H9 (cell line): Measurements from ENCODE around the gene STMN3. TPM values are rescaled to one million over a fixed set of nuclear protein-coding genes. Genes with fewer than 3 reads are reported as not detected.

Experiments used
- DNase-seq: peaks from one replicate; pipeline ENCODE4 v3.0.0-alpha.2; 2017
- H2AFZ ChIP-seq: one replicate; pipeline ENCODE4 v1.6.1; 2013; ENCODE audit warnings: mild to moderate bottlenecking, low read length, control low read depth, moderate library complexity
- H2AK5ac ChIP-seq: 2 replicates; pipeline ENCODE4 v1.6.1; 2013; ENCODE audit warnings: low read length, control low read depth, mixed read lengths; ENCODE audit not compliant: insufficient read length
- H2BK120ac ChIP-seq: one replicate; pipeline ENCODE4 v1.6.1; 2013; ENCODE audit warnings: low read depth, mild to moderate bottlenecking, low read length, control low read depth, inconsistent platforms; ENCODE audit not compliant: poor library complexity, severe bottlenecking
- H2BK12ac ChIP-seq: 2 replicates; pipeline ENCODE4 v1.6.1; 2013; ENCODE audit warnings: low read length, control low read depth, mixed read lengths, low read depth; ENCODE audit not compliant: insufficient read length
- H2BK15ac ChIP-seq: 2 replicates; pipeline ENCODE4 v1.6.1; 2013; ENCODE audit warnings: low read depth, low read length, control low read depth
- H2BK20ac ChIP-seq: one replicate; pipeline ENCODE4 v1.6.1; 2013; ENCODE audit warnings: low read depth, mild to moderate bottlenecking, low read length, control low read depth, inconsistent platforms; ENCODE audit not compliant: poor library complexity, severe bottlenecking
- H2BK5ac ChIP-seq: 2 replicates; pipeline ENCODE4 v1.6.1; 2013; ENCODE audit warnings: low read length, control low read depth, mixed read lengths; ENCODE audit not compliant: insufficient read length
- H3K14ac ChIP-seq: 2 replicates; pipeline ENCODE4 v1.6.1; 2013; ENCODE audit warnings: low read length, control low read depth; ENCODE audit not compliant: insufficient read depth
- H3K18ac ChIP-seq: 2 replicates; pipeline ENCODE4 v1.6.1; 2013; ENCODE audit warnings: low read depth, mild to moderate bottlenecking, mixed read lengths, low read length, control low read depth; ENCODE audit not compliant: insufficient read length
- H3K23ac ChIP-seq: 2 replicates; pipeline ENCODE4 v1.6.1; 2013; ENCODE audit warnings: low read length, control low read depth, mixed read lengths, low read depth; ENCODE audit not compliant: insufficient read length
- H3K23me2 ChIP-seq: 2 replicates; pipeline ENCODE4 v1.6.1; 2013; ENCODE audit warnings: low read depth, mild to moderate bottlenecking, mixed read lengths, low read length, control low read depth; ENCODE audit not compliant: insufficient read length, poor library complexity, severe bottlenecking
- H3K27ac ChIP-seq: 2 replicates; pipeline ENCODE4 v1.5.1; 2013; ENCODE audit warnings: low read length, control low read depth, mixed read lengths, low read depth; ENCODE audit not compliant: insufficient read length
- H3K27me3 ChIP-seq: 2 replicates; pipeline ENCODE4 v1.6.1; 2013; ENCODE audit warnings: low read length, control low read depth, inconsistent platforms; ENCODE audit not compliant: insufficient read depth
- H3K4ac ChIP-seq: 2 replicates; pipeline ENCODE4 v1.6.1; 2013; ENCODE audit warnings: low read depth, mild to moderate bottlenecking, control low read depth, inconsistent platforms, low read length, moderate library complexity
- H3K4me1 ChIP-seq: 2 replicates; pipeline ENCODE4 v1.6.1; 2013; ENCODE audit warnings: low read length, control low read depth, inconsistent platforms; ENCODE audit not compliant: insufficient read depth
- H3K4me2 ChIP-seq: 2 replicates; pipeline ENCODE4 v1.6.1; 2013; ENCODE audit warnings: low read length, control low read depth, mixed read lengths; ENCODE audit not compliant: insufficient read length, insufficient read depth
- H3K56ac ChIP-seq: 2 replicates; pipeline ENCODE4 v1.6.1; 2013; ENCODE audit warnings: low read depth, mild to moderate bottlenecking, mixed read lengths, low read length, control low read depth; ENCODE audit not compliant: insufficient read length
- H3K79me1 ChIP-seq: 2 replicates; pipeline ENCODE4 v1.6.1; 2013; ENCODE audit warnings: low read depth, mild to moderate bottlenecking, moderate library complexity, low read length, control low read depth, inconsistent platforms; ENCODE audit not compliant: insufficient read depth, poor library complexity, severe bottlenecking
- H3K79me2 ChIP-seq: 2 replicates; pipeline ENCODE4 v1.6.1; 2013; ENCODE audit warnings: low read length, control low read depth, inconsistent platforms; ENCODE audit not compliant: insufficient read depth
- H3K9ac ChIP-seq: 2 replicates; pipeline ENCODE4 v1.6.1; 2013; ENCODE audit warnings: low read length, control low read depth, mixed read lengths; ENCODE audit not compliant: insufficient read length; ENCODE audit errors: extremely low read depth
- H3K9me3 ChIP-seq: one replicate; pipeline ENCODE4 v1.6.1; 2013; ENCODE audit warnings: low read depth, low read length, inconsistent platforms; ENCODE audit not compliant: control insufficient read depth
- H3T11ph ChIP-seq: one replicate; pipeline ENCODE4 v1.6.1; 2013; ENCODE audit warnings: mild to moderate bottlenecking, low read length, control low read depth, inconsistent platforms
- H4K20me1 ChIP-seq: one replicate; pipeline ENCODE4 v1.6.1; 2013; ENCODE audit not compliant: control insufficient read depth, insufficient read length, insufficient read depth
- H4K5ac ChIP-seq: 2 replicates; pipeline ENCODE4 v1.6.1; 2013; ENCODE audit warnings: low read depth, mild to moderate bottlenecking, mixed read lengths, low read length, control low read depth; ENCODE audit not compliant: insufficient read length
- H4K8ac ChIP-seq: replicated peaks from 2 replicates; pipeline ENCODE4 v1.6.1; 2013; ENCODE audit warnings: low read length, control low read depth, mixed read lengths, low read depth; ENCODE audit not compliant: insufficient read length
- H4K91ac ChIP-seq: 2 replicates; pipeline ENCODE4 v1.6.1; 2013; ENCODE audit warnings: low read depth, mild to moderate bottlenecking, moderate library complexity, mixed read lengths, low read length, control low read depth; ENCODE audit not compliant: insufficient read length
- H3K27ac Mint-ChIP-seq, 3 experiments: 2 replicates in 2 of 3; 3 replicates in 1 of 3; pipeline ENCODE4 v1.8.0; 2020 to 2021; ENCODE audit warnings: mixed read lengths in 3 of 3, mild to moderate bottlenecking in 1 of 3, moderate library complexity in 1 of 3
- H3K27me3 Mint-ChIP-seq: 2 replicates; pipeline ENCODE4 v1.8.0; 2021; ENCODE audit warnings: low read depth, mild to moderate bottlenecking, moderate library complexity, mixed read lengths
- H3K36me3 Mint-ChIP-seq, 3 experiments: 2 replicates in 2 of 3; 3 replicates in 1 of 3; pipeline ENCODE4 v1.8.0; 2020 to 2021; ENCODE audit warnings: low read depth in 3 of 3, mixed read lengths in 3 of 3; ENCODE audit not compliant: insufficient read depth in 1 of 3
- H3K4me1 Mint-ChIP-seq, 2 experiments: 2 replicates each; pipeline ENCODE4 v1.8.0; 2020; ENCODE audit warnings: mixed read lengths in 2 of 2
- H3K4me3 Mint-ChIP-seq, 2 experiments: 2 replicates in 1 of 2; 3 replicates in 1 of 2; pipeline ENCODE4 v1.8.0; 2020 to 2021; ENCODE audit warnings: mild to moderate bottlenecking in 2 of 2, mixed read lengths in 2 of 2, moderate library complexity in 1 of 2
- H3K9me3 Mint-ChIP-seq, 2 experiments: 2 replicates in 1 of 2; 3 replicates in 1 of 2; pipeline ENCODE4 v1.8.0; 2020; ENCODE audit warnings: mild to moderate bottlenecking in 2 of 2, mixed read lengths in 2 of 2, moderate library complexity in 1 of 2
- CTCF ChIP-seq: fragments of 200-600 bp; sonication (generic); conservative IDR thresholded peaks from 3 replicates; pipeline ENCODE4 v1.8.0; 2021; ENCODE audit warnings: antibody characterized with exemption, mild to moderate bottlenecking
- WGBS: extraction: QIAGEN DNeasy Blood & Tissue Kit; methylation state at CpG from one replicate; pipeline ENCODE4 v1.1.7; 2013; ENCODE audit warnings: missing lambda C conversion rate, low lambda C conversion rate, mixed read lengths; ENCODE audit not compliant: insufficient read length; ENCODE audit errors: extremely low coverage; 5-methylcytosine and 5-hydroxymethylcytosine counted together
- total RNA-seq: library from RNA; stranded (reverse); gene quantifications from 2 replicates; pipeline ENCODE4 v1.2.1, GENCODE V29; 2021

STMN3 gene
- total RNA-seq, 1 experiment from 2014 or later: 54.0 TPM

DNA sequence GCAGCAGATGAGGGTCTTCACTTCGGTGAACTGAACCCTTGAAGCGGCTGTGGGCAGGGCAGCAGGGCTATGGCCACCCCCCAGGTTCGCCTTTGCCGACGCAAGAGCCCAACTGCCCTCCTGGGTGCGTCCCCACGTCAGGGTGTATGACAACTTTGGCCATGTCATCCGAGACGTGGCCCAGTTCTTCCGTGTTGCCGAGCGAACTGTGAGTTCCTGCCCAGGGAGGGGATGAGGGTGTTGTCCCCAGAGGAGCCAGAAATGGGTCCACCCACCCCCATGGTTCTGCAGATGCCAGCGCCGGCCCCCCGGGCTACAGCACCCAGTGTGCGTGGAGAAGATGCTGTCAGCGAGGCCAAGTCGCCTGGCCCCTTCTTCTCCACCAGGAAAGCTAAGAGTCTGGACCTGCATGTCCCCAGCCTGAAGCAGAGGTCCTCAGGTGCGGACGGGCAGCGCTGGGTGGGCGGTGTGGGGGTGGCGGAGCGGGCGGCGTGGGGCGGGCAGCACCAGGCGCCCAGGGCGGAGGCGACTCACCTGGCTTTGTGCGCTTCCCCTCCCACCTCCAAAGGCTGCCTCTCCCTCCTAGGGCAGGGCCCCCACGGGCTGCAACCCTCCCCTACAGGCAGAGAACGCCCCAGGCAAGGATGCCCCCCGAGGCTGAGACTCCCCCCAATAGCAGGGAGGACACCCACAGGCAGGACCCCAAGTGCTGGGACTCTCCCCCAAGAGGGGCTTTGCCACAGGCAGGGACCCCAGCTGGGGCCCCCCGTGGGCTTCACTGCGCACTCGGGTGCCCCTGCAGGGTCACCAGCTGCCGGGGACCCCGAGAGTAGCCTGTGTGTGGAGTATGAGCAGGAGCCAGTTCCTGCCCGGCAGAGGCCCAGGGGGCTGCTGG lies 37.0 kb upstream of the STMN3 start:
- Mint-ChIP-seq H3K9me3 (peaks cover 3 to 5% of the 10 kb centered on the region in 2 experiments; a peak in 3 of 5 replicates), H3K27ac (no peak overlapping the region), H3K36me3 (peaks cover 14 to 20% (median 17%) of the 10 kb centered on the region in 3 experiments; a peak in 6 of 7 replicates), H3K27me3 (peaks cover 3% of the 10 kb centered on the region), H3K4me1 (no peaks in the 10 kb centered on the region), H3K4me3 (no peak overlapping the region)
- Histone ChIP-seq H3K27me3 (no peaks in the 10 kb centered on the region), H3K4ac (no peak overlapping the region), H3K23me2 (no peaks in the 10 kb centered on the region), H3K18ac (no peak overlapping the region), H3K9ac (no peak overlapping the region), H4K8ac (no peak overlapping the region), H2BK12ac (no peak overlapping the region), H2BK15ac (no peak overlapping the region), H2BK120ac (no peak overlapping the region), H3T11ph (no peak overlapping the region), H2BK20ac (no peak overlapping the region), H3K14ac (no peak overlapping the region), H3K9me3 (no peaks in the 10 kb centered on the region), H3K79me2 (no peaks in the 10 kb centered on the region), H4K91ac (no peak overlapping the region), H2AK5ac (no peak overlapping the region), H2AFZ (no peak overlapping the region), H4K20me1 (no peaks in the 10 kb centered on the region), H2BK5ac (no peak overlapping the region), H3K4me1 (no peaks in the 10 kb centered on the region), H3K23ac (no peak overlapping the region), H3K56ac (no peak overlapping the region), H3K79me1 (no peaks in the 10 kb centered on the region), H4K5ac (no peak overlapping the region), H3K4me2 (no peak overlapping the region), H3K27ac (no peak overlapping the region)
- TF ChIP-seq CTCF: no peak
- no CpG with 5 or more reads among the region's 40 CpGs for WGBS
- no peak for DNase-seq
